GM12874 (cell line): Measurements from ENCODE around the gene POLR1B.

Source experiments
- TF ChIP-seq, protein P1 (sequence below): IDR thresholded peaks from 2 replicates; pipeline ENCODE4 v1.5.1; 2011; ENCODE audit warnings: low read depth, mild to moderate bottlenecking, control low read depth, low read length, moderate library complexity; ENCODE audit not compliant: insufficient read depth

Gene POLR1B

DNA sequence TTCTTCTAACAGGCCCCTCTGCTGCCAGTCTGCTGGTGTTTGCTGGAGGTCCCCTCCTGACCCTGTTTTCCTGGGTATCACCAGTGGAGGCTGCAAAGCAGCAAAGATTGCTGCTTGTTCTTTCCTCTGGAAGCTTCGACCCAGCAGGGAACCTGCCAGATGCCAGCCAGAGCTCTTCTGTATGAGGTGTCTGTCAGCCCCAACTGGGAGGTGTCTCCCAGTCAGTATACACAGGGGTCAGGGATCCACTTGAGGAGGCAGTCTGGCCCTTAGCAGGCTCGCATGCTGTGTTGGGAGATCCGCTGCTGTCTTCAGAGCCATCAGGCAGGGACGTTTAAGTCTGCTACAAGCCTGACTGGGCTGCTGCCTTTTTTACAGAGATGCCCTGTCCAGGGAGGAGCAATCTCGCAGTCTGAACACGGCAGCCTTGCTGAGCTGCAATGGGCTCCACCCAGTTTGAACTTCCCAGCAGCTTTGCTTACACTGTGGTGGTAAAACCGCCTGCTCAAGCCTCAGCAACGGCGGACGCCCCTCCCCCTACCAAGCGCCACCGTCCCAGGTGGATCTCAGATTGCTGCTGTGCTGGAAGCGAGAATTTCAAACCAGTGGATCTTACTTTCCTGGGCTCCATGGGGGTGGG is 72.1 kb downstream of the POLR1B start:
- TF ChIP-seq, protein P1, sequence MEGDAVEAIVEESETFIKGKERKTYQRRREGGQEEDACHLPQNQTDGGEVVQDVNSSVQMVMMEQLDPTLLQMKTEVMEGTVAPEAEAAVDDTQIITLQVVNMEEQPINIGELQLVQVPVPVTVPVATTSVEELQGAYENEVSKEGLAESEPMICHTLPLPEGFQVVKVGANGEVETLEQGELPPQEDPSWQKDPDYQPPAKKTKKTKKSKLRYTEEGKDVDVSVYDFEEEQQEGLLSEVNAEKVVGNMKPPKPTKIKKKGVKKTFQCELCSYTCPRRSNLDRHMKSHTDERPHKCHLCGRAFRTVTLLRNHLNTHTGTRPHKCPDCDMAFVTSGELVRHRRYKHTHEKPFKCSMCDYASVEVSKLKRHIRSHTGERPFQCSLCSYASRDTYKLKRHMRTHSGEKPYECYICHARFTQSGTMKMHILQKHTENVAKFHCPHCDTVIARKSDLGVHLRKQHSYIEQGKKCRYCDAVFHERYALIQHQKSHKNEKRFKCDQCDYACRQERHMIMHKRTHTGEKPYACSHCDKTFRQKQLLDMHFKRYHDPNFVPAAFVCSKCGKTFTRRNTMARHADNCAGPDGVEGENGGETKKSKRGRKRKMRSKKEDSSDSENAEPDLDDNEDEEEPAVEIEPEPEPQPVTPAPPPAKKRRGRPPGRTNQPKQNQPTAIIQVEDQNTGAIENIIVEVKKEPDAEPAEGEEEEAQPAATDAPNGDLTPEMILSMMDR = no peak

DNA sequence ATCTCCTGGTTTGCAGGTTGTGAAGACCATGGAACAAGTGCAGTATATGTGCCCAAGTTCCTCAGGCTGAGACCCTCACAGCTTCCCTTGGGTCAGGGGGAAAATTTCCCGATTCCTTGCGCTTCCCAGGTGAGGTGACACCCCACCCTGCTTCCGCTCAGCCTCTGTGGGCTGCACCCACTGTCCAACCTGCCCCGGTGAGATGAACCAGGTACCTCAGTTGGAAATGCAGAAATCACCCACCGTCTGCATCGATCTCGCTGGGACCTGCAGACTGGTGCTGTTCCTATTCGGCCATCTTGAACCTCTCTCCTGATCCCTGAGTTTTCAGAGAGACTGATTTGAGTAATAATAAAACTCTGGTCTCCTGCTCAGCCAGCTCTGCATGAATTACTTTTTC is 72.8 kb downstream of the POLR1B start:
- TF ChIP-seq, protein P1 = no peak

DNA sequence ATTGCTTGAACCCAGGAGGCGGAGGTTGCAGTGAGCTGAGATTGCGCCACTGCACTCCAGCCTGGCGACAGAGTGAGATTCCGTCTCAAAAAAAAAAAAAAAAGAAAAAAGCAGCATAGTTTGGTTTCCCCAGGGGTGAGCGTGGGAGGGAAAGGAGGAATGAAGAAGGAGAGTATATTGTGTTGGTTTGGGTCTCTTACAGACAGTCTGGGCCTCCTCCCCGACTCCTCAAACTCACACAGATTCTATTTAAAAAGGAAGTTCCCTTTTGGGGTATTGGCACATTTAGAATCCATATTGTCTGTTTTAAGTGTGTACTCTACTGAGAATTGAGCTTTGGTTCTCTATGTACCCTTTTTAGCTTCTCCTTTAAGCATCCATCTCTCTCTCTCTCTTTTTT is 76.1 kb downstream of the POLR1B start:
- TF ChIP-seq, protein P1 = no peak

DNA sequence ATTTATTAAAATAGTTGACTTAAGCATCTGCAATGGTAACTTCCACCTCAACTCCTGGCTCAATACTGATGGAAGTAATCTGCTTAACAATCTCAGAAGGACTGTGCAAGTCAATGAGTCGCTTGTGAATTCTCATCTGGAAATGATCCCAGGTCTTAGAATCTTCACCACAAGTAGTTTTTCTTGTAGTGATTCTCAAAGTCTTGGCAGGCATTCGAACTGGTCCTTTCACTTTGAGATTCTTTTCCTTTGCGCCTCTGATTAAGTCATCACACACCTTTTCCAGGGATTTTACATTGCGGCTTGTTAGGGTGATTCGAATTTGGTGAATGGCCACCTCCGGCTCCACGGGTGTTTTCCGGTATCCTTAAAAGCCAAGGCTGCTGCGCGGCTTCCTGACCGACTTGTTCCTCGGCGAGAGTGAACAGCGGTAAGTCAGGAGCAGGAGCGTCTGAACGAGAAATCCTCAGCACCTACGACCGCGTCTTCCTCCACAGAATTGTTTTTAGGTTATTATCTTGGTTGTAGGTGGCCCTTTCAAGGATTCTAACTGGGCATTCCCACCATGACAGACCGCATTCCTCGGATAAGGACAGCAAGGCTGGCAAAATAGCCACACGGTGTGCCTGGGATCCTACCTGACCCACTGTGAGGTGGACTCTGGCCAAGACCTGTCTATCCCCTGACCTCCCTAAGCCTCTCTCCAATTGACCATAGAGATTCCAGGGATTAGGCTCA is 79.7 kb downstream of the POLR1B start:
- TF ChIP-seq, protein P1 = no peak

DNA sequence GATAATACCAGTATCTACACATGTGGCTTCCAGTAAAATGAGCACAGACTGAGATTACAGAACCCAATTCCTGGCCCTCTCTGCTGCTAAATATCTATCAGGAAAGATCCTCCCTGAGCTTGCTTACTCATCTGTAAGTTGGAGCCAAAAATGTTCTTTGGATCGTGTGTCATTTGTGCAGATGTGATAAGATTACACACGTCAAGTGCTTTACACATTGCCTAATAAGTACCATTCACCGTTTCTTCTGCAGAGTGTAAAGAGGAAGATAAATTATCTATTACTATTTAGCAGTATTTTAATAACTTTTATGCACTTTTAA is 80.2 kb downstream of the POLR1B start:
- TF ChIP-seq, protein P1 = no peak

DNA sequence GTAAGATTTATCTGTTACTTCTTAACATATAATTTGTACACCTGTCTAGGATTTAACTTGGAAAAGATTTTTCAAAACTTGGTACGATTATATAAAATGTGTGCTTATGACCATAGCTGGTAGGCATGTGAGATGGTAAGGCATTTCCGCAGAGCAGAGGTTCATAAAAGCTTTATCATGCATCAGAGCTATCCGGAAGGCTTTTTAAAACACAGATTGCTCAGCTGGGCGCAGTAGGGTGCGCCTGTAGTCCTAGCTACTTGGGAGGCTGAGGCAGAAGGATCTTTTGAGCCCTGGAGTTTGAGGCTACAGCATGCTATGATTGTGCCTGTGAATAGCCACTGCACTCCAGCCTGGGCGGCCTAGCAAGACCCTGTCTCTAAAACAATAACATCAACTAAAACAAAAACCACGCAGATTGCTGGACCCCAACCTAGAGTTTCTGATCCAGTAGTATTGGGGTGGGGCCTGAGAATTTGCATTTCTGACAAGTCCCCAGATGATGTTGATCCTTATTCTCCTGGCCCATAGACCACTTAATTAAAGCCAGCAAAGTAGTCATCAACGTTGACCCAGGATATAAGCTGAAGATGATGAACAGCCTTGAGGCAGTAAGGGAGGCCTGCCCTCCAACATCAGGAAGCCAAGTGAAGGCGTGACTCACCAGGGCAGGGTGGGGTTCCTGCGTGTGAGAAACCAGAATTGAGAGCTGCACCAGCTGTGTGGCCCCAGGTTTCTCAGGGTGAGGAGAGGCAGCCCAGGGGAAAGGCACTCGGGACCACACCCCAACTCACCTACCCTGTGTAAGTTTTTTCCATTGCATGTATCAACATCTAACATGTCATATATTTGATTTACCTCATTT is 81.9 kb downstream of the POLR1B start:
- TF ChIP-seq, protein P1 = no peak

DNA sequence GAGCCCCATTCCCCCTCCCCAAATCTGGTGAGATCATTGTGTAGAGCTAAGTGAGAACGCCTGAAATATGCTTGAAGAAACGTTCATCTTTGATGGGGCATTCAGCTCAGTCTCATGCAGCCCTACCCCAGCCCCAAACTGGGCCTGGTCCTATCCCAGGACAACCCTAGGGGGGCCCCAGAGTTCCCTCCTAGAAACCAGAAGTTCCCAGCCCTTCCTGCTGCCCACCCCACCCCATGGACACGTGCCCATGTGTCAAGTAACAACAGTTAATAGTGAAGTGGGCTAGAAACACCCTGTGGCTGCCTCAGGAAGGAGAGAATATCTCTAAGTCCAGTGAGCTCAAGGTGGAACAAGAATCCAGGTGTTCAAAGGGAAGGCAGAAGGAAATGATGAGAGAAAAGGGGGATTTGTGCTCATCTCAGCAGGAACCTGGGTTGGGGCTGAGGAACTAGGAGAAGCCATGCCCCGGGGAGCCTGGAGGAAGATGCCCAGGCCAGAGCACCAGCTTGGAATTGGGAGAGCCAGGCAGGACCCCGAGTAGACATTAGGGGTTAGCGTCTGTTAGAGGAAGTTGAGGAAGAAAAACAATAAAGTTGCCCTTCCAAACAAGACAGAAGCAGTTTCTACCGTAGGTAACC is 83.3 kb downstream of the POLR1B start:
- TF ChIP-seq, protein P1 = no peak
